Tibial nerve (tissue), 4 donors: ENCODE data around the gene OLA1. TPM values are rescaled to one million over a fixed set of nuclear protein-coding genes. Genes with fewer than 3 reads are reported as not detected.

ENCODE experiments used
- DNase-seq, 2 donors: peaks; one replicate each; pipeline ENCODE4 v3.0.0-alpha.2; 2019; ENCODE audit warnings: low spot score in 2 of 2
- H3K27ac ChIP-seq, 4 donors: fragments of 200-600 bp; sonication (generic) in 3 of 4; one replicate each; pipeline ENCODE4 v1.5.1; 2017 to 2019; ENCODE audit warnings: mild to moderate bottlenecking in 1 of 4
- H3K27me3 ChIP-seq, 2 donors: fragments of 200-600 bp; sonication (generic) in 1 of 2; one replicate each; pipeline versions ENCODE4 v1.5.1 to v1.6.0; 2017 to 2019
- H3K36me3 ChIP-seq, 3 donors: fragments of 200-600 bp; sonication (generic); one replicate each; pipeline ENCODE4 v1.5.1; 2018 to 2019
- H3K4me1 ChIP-seq, 4 donors: fragments of 200-600 bp; sonication (generic) in 3 of 4; one replicate each; pipeline ENCODE4 v1.5.1; 2017 to 2019
- H3K4me3 ChIP-seq, 4 donors: fragments of 200-600 bp; sonication (generic) in 3 of 4; one replicate each; pipeline ENCODE4 v1.5.1; 2017 to 2019; ENCODE audit warnings: mild to moderate bottlenecking in 1 of 4, moderate library complexity in 1 of 4
- H3K9me3 ChIP-seq, 4 donors: fragments of 200-600 bp; sonication (generic) in 3 of 4; one replicate each; pipeline ENCODE4 v1.5.1; 2017 to 2019
- CTCF ChIP-seq, 5 experiments: fragments of 200-600 bp in 3 of 5; fragments of 450-650 bp in 2 of 5; sonication (generic) in 3 of 5; IDR thresholded peaks; one replicate each; pipeline ENCODE4 v1.5.1; 2016 to 2019; ENCODE audit warnings: antibody characterized with exemption in 5 of 5, mild to moderate bottlenecking in 3 of 5, moderate library complexity in 2 of 5
- EP300 ChIP-seq, 2 donors: sonication (generic); formaldehyde crosslinking; IDR thresholded peaks; one replicate each; pipeline ENCODE4 v1.6.1; 2017; ENCODE audit warnings: antibody characterized with exemption in 2 of 2, mild to moderate bottlenecking in 1 of 2
- POLR2A ChIP-seq, 2 donors: fragments of 450-650 bp; IDR thresholded peaks; one replicate each; pipeline ENCODE4 v1.6.1; 2017; ENCODE audit warnings: antibody characterized with exemption in 2 of 2, mild to moderate bottlenecking in 2 of 2, moderate library complexity in 2 of 2
- WGBS, 2 donors: methylation state at CpG; one replicate each; pipeline ENCODE4 v1.1.5; 2018; 5-methylcytosine and 5-hydroxymethylcytosine counted together
- total RNA-seq, 4 donors: library from RNA; depleted of rRNA; stranded (reverse); fragments of >200 nt; gene quantifications; one replicate each; pipeline ENCODE4 v1.1.0, GENCODE V29; 2016

The OLA1 gene
- total RNA-seq, 4 donors from 2014 or later = 32.0 to 69.0 (median 45.5) TPM

DNA sequence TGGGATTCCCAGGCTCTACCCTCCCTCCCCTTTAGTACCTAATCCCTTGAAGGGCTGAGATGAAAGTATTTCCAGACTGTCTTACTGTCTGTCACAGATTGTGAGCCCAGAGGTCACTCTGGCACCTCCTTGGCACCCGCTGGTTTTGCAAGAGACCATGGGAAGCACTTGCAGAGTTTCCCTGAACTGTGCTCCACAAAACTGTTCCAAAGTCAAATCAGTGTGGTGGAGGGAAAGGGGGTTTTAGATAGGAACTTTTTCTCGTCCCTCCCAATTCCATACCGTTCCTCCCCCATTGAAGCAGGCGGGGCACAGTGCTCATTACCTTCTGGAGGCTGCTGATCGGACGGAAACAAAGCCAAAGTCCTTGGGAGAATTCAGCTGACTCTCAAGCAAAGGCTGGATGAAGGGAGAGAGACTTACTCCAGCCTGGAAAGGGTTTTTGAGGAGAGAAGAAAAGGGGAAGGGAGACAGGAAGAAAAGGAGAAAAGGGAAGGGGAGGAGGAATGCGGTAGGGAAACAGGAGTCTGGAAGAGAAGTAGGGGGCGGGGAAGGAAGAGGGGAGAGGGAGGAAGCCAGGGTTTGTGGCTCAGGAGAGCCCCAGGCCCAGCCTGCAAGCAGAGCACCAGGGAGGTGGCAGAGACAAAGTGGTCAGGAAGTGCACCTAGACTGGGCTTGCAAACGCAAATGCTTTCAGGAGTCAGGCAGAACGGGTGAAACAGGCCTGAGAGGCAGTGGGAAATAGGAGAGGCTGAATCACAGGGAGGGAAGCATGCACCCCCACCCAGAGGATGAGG is 194.8 kb downstream of the OLA1 start:
- no peaks in the 10 kb centered on the region for H3K9me3 ChIP-seq
- H3K4me1 ChIP-seq = peaks cover 0 to 34% (median 11%) of the 10 kb centered on the region in 4 donors
- TF ChIP-seq POLR2A (IDR thresholded peaks at IDR 0.05) = no peak
- no peak for TF ChIP-seq CTCF (IDR thresholded peaks at IDR 0.05)
- no peak for TF ChIP-seq EP300 (IDR thresholded peaks at IDR 0.05)
- no peak for DNase-seq
- no peaks in the 10 kb centered on the region for H3K27me3 ChIP-seq
- H3K27ac ChIP-seq = peak overlapping the region in 1 of 4 donors; percentile 69
- WGBS, 2 donors = 60% methylated on average over 10 of the region's 10 CpGs
- H3K4me3 ChIP-seq = peak overlapping the region in 1 of 4 donors; percentile 9
- no peaks in the 10 kb centered on the region for H3K36me3 ChIP-seq

DNA sequence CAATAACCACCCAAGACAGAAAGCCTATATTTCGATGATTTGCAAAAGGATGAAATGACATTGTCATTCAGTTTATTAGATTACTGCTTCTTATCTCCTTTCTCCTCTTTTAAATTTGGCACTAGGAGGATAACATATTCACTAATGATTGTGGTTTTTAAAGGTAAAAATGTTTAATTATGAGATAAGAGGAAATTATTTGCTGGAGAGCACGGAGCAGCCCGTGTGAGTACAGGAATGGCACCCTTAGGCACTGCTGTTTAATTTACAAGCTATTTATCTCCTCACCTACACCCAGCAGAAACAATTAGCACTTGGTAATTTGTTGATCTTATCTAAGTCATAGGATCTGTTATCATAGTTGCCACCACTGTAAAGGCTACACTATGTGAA is 195.8 kb downstream of the OLA1 start:
- no peaks in the 10 kb centered on the region for H3K36me3 ChIP-seq
- no peak for TF ChIP-seq POLR2A (IDR thresholded peaks at IDR 0.05)
- TF ChIP-seq EP300 (IDR thresholded peaks at IDR 0.05) = no peak
- TF ChIP-seq CTCF (IDR thresholded peaks at IDR 0.05) = no peak
- no peak for DNase-seq
- WGBS, 2 donors = 76 to 77% methylated on average over 3 of the region's 3 CpGs
- H3K4me1 ChIP-seq = peaks cover 0 to 38% (median 11%) of the 10 kb centered on the region in 4 donors
- H3K9me3 ChIP-seq = peaks cover 0 to 2% (median 0%) of the 10 kb centered on the region in 4 donors
- no peaks in the 10 kb centered on the region for H3K27me3 ChIP-seq
- H3K27ac ChIP-seq = peak overlapping the region in 2 of 4 donors; percentile 61 to 69
- H3K4me3 ChIP-seq = no peak overlapping the region

DNA sequence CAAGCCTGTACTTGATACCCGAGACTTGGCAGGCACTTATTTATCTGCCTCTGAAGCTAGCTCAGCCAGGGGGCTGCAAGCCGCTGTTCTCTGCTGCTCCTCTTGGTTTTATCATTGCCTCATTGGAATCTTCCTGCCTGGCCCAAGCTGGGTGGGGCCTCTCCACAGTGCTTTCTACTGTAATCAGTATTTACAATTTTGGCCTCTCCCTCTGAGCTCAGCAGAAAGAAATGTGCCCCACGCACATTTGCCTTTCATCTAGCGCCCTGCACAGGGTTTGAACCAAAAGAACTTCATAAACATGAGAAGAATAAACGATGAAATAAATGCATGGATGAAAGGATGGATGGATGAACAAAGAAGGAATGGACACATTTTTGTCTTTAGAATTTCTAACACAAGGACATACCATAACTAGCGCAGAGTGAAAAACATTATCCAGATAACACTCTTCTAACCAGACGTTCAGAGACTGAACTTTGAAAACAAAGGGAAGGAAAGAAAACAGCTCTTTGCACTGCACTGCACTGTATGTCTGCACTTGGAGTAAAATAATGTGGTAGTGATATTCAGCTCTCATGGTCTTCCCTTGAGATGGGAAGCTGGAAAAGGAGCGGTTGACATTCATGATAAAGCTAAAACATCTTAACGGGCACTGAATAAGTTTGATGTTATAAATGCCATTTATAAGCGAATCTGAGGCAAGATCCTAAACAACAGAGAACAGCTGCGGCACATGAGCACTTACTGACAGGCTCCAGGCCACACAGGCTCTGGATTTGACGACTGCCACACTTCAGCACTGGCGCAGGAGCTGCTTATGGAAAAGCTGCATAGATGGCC is 196.4 kb downstream of the OLA1 start:
- TF ChIP-seq POLR2A (IDR thresholded peaks at IDR 0.05) (no peak), EP300 (IDR thresholded peaks at IDR 0.05) (peak in 1 of 2 donors; percentile 29)
- 41 to 51% methylated on average over 13 of the region's 13 CpGs for WGBS, 2 donors
- no peak overlapping the region for H3K4me3 ChIP-seq
- H3K4me1 ChIP-seq = peaks cover 0 to 38% (median 11%) of the 10 kb centered on the region in 4 donors
- H3K9me3 ChIP-seq = peaks cover 0 to 2% (median 0%) of the 10 kb centered on the region in 4 donors
- H3K27ac ChIP-seq = peak overlapping the region in 2 of 4 donors; percentile 61 to 69
- H3K27me3 ChIP-seq = no peaks in the 10 kb centered on the region
- no peaks in the 10 kb centered on the region for H3K36me3 ChIP-seq
- DNase-seq = no peak

DNA sequence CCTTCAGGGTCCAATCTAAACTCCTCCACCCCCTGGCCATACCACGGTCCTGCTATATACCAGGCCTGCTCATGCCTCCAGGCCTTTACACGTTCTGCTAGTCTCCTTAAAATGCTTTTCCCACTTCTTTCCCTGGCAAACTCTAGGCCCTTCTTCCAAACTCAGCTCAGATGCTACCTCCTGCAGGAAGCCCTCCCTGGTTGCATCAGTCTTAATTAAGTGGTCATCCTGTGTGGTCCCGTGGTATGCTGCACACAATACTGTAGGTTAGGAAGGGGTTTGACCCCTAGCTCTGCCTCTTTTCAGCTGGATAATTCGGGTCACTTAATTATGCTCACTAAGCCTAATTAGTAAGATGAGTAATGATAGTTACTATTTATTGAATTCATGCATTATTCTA is 197.3 kb downstream of the OLA1 start:
- H3K9me3 ChIP-seq = peaks cover 0 to 2% (median 0%) of the 10 kb centered on the region in 4 donors
- peak overlapping the region in 2 of 4 donors; percentile 61 to 69 for H3K27ac ChIP-seq
- H3K27me3 ChIP-seq = no peaks in the 10 kb centered on the region
- H3K4me3 ChIP-seq = no peak overlapping the region
- no peaks in the 10 kb centered on the region for H3K36me3 ChIP-seq
- no peak for DNase-seq
- no peak for TF ChIP-seq EP300 (IDR thresholded peaks at IDR 0.05)
- TF ChIP-seq POLR2A (IDR thresholded peaks at IDR 0.05) = no peak
- TF ChIP-seq CTCF (IDR thresholded peaks at IDR 0.05) = no peak
- WGBS, 2 donors = 88 to 93% methylated on average over 4 of the region's 4 CpGs
- peaks cover 0 to 38% (median 11%) of the 10 kb centered on the region in 4 donors for H3K4me1 ChIP-seq

DNA sequence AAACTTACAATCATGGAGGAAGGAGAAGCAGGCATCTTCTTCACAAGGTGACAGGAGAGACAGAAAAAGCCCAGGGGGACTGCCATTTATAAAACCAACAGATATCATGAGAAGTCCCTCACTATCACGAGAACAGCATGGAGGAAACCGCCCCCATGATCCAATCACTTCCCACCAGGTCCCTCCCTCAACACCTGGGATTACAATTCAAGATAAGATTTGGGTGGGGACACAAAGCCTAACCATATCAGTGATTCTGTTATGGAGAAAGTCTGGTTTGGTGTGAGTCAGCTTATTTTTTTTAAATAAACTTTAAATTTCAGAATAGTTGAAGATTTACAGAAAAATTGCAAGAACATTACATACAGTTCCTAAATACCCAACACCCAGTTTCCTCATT is 198.4 kb downstream of the OLA1 start:
- WGBS, 2 donors = 61 to 75% methylated on average over 2 of the region's 2 CpGs
- no peak overlapping the region for H3K27ac ChIP-seq

More for the DNA sequence above, 198.4 kb downstream of the OLA1 start:
- Histone ChIP-seq H3K36me3 (no peaks in the 10 kb centered on the region), H3K9me3 (peaks cover 0 to 2% (median 0%) of the 10 kb centered on the region in 4 donors), H3K27me3 (no peaks in the 10 kb centered on the region), H3K4me3 (no peak overlapping the region), H3K4me1 (peaks cover 0 to 38% (median 11%) of the 10 kb centered on the region in 4 donors)
- TF ChIP-seq EP300 (IDR thresholded peaks at IDR 0.05) = no peak
- no peak for TF ChIP-seq CTCF (IDR thresholded peaks at IDR 0.05)
- TF ChIP-seq POLR2A (IDR thresholded peaks at IDR 0.05) = no peak
- no peak for DNase-seq
